Measurements from ENCODE around the gene ETNK2.
A peak's percentile ranks its signal among the peaks of the same experiment; 100 is the strongest.

ETNK2 gene, protein sequence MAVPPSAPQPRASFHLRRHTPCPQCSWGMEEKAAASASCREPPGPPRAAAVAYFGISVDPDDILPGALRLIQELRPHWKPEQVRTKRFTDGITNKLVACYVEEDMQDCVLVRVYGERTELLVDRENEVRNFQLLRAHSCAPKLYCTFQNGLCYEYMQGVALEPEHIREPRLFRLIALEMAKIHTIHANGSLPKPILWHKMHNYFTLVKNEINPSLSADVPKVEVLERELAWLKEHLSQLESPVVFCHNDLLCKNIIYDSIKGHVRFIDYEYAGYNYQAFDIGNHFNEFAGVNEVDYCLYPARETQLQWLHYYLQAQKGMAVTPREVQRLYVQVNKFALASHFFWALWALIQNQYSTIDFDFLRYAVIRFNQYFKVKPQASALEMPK

DNA sequence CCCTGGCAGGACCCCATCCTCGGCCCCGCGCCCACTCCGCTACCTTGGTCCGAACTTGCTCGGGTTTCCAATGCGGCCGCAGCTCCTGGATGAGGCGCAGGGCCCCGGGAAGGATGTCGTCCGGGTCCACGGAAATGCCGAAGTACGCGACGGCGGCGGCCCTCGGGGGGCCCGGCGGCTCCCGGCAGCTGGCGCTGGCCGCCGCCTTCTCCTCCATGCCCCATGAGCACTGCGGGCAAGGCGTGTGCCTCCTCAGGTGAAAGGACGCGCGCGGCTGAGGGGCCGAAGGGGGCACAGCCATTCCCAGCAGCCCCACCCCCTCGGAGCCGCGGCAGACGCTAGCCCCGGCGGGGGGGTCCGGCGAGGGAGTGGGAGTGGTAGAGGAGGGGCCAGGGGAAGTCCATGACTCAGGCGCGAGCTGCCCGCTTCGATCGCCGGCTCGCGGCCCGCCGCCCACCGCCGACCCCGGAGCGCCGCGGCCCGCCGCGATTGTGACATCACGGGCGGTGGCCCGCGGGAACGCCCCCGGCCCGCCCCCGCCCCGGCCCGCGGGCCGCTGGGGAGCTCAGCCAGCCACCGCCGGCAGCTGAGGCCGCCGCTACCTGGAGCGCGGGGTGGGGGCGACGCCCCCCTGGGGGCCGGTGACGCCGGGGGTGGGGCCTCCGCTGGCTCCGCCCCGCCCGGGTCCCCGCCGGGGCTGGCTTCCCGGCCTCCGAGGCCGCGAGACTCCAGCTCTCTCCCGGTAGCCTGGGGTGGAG lies at the start of gene ETNK2:
Gene ETNK2, minus strand, starts transcription at position 493 of the 758 bp plus-strand sequence. Its CDS starts 192 bp downstream, at position 301.
- DNase-seq (ENCODE audit: low read depth in 2 of 2, low spot score in 1 of 2) = peak; percentile 22 to 28

DNA sequence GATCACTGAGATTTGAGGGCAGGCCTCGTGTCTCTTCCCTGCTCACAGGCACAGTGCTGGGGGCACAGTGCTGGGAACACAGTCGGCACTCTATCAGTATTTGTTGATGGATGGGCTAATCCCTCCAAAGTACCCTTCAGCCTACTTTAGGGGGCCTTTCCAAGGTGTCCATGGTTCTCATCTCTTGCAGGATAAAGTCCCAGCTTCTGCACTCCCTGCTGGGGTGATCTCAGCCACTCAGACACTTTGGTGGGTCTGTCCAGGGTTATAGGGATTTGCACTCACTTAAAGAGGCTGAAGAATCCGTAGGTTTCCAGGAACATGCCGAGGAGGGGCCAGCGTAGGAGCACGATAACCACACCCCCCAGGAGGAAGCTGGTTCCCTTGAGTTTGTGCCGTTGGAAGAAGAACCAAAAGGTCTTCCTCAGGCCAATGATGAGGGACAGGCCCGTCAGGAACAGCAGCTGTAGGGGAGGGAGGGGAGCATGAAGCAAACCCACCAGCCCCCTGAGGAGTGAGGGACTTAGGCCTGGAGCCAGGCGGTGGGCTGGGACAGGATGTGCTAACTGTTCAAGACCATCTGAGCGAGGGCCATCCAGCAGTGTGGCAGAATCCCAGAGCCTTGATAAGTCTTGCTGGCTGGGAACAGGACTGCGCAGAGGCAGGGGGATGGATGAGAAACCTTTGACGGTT lies 49.6 kb upstream of the ETNK2 start:
- no peak for DNase-seq (ENCODE audit: low read depth in 2 of 2, low spot score in 1 of 2)

GRCh38 chr1:204199579-204199978 lies 47.7 kb upstream of the ETNK2 start:
- DNase-seq (ENCODE audit: low read depth in 2 of 2, low spot score in 1 of 2) = no peak

- DNase-seq (ENCODE audit: low read depth in 2 of 2, low spot score in 1 of 2) = no peak
Observed at GRCh38 chr1:204198348-204199340, 46.8 kb upstream of the ETNK2 start.

- DNase-seq (ENCODE audit: low read depth in 2 of 2, low spot score in 1 of 2) = no peak
Observed at GRCh38 chr1:204197068-204197467, 45.2 kb upstream of the ETNK2 start.

DNA sequence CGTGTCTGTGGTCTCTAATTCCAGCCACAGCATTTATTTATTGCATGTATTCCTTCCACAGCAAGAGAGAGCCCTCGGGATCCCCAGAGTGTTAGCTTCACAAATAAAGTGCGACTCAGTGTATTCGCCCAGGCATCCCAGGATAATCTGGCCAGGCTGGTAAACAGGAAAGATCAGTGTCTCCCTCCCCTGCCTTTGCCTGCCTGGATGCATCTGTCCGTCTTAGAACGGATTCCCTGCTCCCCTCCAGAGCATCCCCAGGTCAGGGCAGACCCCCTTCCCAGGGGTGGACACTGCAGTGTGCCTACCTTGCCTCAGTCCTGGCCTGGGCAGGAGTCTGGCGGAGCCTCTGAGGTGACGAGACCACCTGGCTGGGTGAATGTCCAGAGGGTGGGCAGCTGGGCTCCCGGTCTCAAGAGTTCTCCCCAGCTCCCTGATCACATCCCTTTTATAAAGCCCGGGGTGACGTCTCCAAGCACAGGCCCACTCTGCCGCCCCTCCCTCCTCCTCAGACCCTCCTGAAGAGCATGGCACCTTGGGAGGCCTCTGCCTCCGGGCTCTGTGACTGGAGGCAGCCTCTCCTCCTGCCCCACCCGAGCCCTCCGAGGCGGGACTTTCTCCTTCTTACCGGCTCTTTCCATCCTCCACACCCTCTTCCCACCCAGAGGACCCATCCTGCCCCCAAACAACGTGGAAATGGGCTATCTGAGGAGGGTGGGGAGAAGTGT lies 44.4 kb upstream of the ETNK2 start, which contains the start of gene KISS1:
Gene KISS1, minus strand, starts transcription at position 424 of the 728 bp plus-strand sequence. CDS start 3,615 bp downstream, outside the sequence.
- DNase-seq (ENCODE audit: low read depth in 2 of 2, low spot score in 1 of 2) = no peak

GRCh38 chr1:204194771-204195170 lies 42.9 kb upstream of the ETNK2 start:
- no peak for DNase-seq (ENCODE audit: low read depth in 2 of 2, low spot score in 1 of 2)

DNA sequence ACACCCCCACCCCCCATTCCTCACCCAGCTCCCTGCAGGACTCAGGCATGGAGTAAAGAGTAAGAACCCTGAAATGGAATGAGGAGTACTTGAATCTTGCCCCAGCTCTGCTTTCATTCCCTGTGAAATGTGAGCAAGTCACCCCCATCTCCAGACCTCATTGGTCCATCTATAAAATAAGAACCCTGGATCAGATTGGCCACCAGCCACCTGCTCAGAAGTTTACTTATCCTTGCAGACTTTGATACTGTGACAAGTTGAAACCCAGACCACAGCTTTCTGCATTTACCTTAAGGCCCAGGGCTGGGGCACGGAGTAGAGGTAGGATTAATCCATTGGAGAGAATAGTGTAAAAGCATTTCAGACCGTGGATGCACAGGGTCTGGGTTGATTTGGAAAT lies 42.2 kb upstream of the ETNK2 start:
- no peak for DNase-seq (ENCODE audit: low read depth in 2 of 2, low spot score in 1 of 2)

DNA sequence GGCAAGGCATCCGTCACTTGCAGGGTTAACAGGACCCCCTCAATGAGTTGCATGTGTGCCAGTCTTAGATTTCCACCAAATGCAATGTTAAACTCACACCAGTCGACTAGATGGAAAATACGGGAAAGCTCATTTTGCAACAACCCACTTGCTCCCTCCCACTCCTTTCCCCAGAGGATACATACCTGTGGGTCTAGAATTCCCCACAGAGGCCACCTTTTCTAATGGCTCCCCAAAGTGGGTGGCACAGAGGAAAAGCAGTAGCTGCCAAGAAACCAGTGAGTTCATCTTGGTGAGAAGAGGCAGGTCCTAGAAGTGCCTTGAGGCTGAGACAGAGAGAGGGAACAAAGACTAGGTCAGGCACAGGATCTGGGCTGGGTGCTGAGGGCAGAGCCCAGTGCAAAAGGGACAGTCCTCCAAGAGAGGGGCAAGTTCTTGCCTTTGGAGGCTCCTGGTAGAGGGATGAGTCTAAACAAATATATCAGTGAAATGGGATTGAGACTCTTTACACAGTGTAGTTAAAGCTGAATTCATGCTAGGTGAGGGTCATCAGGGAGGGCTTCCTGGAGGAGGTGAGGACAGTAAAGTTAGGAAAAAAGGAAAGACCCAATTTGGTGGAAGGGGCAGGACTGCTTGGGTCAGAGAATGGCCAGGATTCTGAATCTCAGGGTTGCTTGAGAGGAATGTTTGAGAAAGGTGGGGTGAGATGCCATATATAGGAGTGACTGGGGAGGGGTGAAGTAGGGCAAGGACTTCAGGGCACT lies 40.9 kb upstream of the ETNK2 start:
- DNase-seq (ENCODE audit: low read depth in 2 of 2, low spot score in 1 of 2) = no peak

GRCh38 chr1:204192046-204192445 lies 40.2 kb upstream of the ETNK2 start:
- DNase-seq (ENCODE audit: low read depth in 2 of 2, low spot score in 1 of 2) = no peak

GRCh38 chr1:204191456-204191855 lies 39.6 kb upstream of the ETNK2 start:
- no peak for DNase-seq (ENCODE audit: low read depth in 2 of 2, low spot score in 1 of 2)

DNA sequence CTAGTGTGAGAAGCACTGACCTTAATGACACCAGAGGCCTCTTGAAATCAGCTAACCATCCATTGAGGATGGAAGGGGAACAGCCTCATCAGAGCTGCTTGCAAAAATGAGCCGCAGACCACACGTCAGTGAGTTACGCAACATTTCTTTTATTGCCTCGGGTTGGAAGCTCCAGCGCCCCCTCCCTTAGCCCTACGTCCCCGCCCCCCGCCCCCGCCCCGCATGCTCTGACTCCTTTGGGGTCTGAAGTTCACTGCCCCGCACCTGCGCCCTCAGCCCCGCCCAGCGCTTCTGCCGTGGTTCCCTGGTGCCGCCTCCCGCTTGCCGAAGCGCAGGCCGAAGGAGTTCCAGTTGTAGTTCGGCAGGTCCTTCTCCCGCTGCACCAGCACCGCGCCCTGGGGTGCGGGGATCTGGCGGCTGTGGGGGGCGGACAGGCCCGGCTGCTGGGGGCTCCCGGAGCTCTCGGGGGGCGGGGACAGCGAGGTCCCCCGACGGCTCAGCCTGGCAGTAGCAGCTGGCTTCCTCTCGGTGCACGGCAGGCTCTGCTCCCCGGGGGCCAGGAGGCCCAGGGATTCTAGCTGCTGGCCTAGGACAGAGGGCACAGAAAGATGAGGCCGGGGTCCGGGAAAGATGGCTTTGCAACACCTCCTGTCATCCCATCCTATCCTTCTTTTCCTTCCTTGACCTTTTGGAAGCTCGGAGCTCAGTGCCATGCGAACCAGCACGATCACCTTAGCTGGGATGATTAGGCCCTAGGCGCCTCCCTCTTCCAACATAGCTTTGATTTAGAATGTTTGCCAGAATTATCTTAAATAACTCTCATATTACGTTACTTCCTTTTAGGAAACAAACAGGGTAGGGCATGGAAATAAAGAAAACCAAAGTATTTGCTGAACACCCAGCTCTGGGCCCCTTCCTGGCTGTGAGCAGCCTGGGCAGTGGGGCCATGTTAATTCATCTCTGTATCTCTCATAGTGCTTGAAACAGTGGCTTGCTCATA lies 38.7 kb upstream of the ETNK2 start:
- DNase-seq (ENCODE audit: low read depth in 2 of 2, low spot score in 1 of 2) = no peak

- DNase-seq (ENCODE audit: low read depth in 2 of 2, low spot score in 1 of 2) = no peak
Observed at GRCh38 chr1:204188959-204189639, 37.3 kb upstream of the ETNK2 start.

- no peak for DNase-seq (ENCODE audit: low read depth in 2 of 2, low spot score in 1 of 2)
Observed at GRCh38 chr1:204186597-204186996, 34.8 kb upstream of the ETNK2 start.

DNA sequence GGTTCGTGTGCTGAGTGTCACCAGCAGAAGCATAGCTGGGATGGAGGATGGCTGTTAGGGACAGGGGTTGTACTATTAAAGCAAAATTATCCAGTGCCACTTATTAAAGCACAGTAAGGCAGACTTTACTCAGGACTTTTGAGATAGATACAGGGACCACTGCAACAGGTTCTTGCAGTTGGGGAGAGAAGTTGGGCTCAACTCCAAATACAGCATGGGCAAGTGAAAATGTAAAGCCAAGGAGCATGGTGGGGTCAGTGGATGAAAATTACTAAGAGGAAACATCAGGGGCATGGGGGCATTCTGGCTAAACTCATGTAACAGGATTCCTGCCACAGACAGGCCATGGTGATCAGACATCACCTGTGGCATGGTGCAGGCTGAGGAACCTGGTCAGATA lies 29.3 kb upstream of the ETNK2 start:
- DNase-seq (ENCODE audit: low read depth in 2 of 2, low spot score in 1 of 2) = no peak

GRCh38 chr1:204180133-204180532 lies 28.3 kb upstream of the ETNK2 start:
- no peak for DNase-seq (ENCODE audit: low read depth in 2 of 2, low spot score in 1 of 2)

Data from stimulated activated CD8-positive, alpha-beta memory T cell treated with anti-CD3 and anti-CD28 coated beads, Interleukin-4, amount 100 ng/mL, for 1 hour (primary cell).